A673 (cell line): ENCODE results near the gene SLC1A1.

Source experiments
- CTCF ChIP-seq: fragments of 300-800, 200-600 bp; sonication (generic); conservative IDR thresholded peaks from 2 replicates; pipeline ENCODE4 v1.5.1; 2017; ENCODE audit warnings: low read depth, mild to moderate bottlenecking, antibody characterized with exemption, low read length, moderate library complexity, mixed read lengths
- EZH2 ChIP-seq: fragments of 200-600 bp; sonication (generic); IDR thresholded peaks from 2 replicates; pipeline ENCODE4 v1.6.1; 2017; ENCODE audit warnings: borderline replicate concordance, low read depth, mild to moderate bottlenecking, mixed read lengths, antibody characterized with exemption, low read length; ENCODE audit not compliant: poor library complexity, severe bottlenecking

- no peak for TF ChIP-seq CTCF
- TF ChIP-seq EZH2: no peak
Observed at GRCh38 chr9:4508246-4508906, 18.1 kb downstream of the SLC1A1 start.
